ENCODE measurements around the gene RAX. TPM values are rescaled to one million over a fixed set of nuclear protein-coding genes. Genes with fewer than 3 reads are reported as not detected.
A peak's percentile ranks its signal among the peaks of the same experiment; 100 is the strongest.

Gene RAX
- total and polyA plus RNA-seq, 8 donors: not detected

GRCh38 chr18:59228351-59228750 is 44.9 kb downstream of the RAX start:
- Histone ChIP-seq H3K27me3 (peaks cover 0 to under 1% (median 0%) of the 10 kb centered on the region in 4 donors), H3K27ac (no peak overlapping the region), H3K4me3 (no peak overlapping the region), H3K9me3 (no peaks in the 10 kb centered on the region), H3K4me1 (no peaks in the 10 kb centered on the region), H3K36me3 (no peaks in the 10 kb centered on the region)
- WGBS, 2 donors: 29 to 39% methylated on average over 1 of the region's 1 CpG
- FAIRE-seq: no peak
- no peak for DNase-seq
- TF ChIP-seq, protein P1, sequence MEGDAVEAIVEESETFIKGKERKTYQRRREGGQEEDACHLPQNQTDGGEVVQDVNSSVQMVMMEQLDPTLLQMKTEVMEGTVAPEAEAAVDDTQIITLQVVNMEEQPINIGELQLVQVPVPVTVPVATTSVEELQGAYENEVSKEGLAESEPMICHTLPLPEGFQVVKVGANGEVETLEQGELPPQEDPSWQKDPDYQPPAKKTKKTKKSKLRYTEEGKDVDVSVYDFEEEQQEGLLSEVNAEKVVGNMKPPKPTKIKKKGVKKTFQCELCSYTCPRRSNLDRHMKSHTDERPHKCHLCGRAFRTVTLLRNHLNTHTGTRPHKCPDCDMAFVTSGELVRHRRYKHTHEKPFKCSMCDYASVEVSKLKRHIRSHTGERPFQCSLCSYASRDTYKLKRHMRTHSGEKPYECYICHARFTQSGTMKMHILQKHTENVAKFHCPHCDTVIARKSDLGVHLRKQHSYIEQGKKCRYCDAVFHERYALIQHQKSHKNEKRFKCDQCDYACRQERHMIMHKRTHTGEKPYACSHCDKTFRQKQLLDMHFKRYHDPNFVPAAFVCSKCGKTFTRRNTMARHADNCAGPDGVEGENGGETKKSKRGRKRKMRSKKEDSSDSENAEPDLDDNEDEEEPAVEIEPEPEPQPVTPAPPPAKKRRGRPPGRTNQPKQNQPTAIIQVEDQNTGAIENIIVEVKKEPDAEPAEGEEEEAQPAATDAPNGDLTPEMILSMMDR (IDR thresholded peaks at IDR 0.05): no peak
- ATAC-seq: no peak
- intact Hi-C loops (cut with DNase I): no loop called here

DNA sequence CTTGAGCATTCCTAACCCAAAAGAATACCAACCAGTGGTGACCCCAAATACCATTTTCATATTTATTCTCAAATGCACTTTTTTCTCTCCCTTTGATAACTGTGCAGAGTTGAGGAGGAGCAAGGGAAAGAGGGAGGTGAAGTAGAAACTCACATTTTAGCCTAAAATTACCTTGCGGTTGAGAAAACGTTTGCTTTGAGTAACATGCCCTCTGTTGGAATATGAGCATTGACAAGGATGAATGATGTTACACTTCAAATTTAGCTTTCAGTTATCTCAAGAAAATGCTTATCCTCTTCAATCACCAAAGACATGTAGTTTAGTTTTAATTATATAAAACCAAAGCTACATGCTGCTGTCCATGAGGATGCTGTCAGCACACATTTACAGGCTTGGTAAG is 50.9 kb downstream of the RAX start:
- Histone ChIP-seq H3K4me1 (no peaks in the 10 kb centered on the region), H3K4me3 (no peak overlapping the region), H3K27me3 (peaks cover 0 to 21% (median 2%) of the 10 kb centered on the region in 4 donors), H3K27ac (no peak overlapping the region), H3K36me3 (no peaks in the 10 kb centered on the region), H3K9me3 (no peaks in the 10 kb centered on the region)
- intact Hi-C loops (cut with DNase I): no loop called here
- no peak for ATAC-seq
- FAIRE-seq: no peak
- TF ChIP-seq, protein P1 (IDR thresholded peaks at IDR 0.05): no peak
- 50 to 60% methylated on average over 2 of the region's 2 CpGs for WGBS, 2 donors
- no peak for DNase-seq

GRCh38 chr18:59220784-59221765 is 52.2 kb downstream of the RAX start:
- 3% methylated on average over 47 of the region's 47 CpGs for WGBS, 2 donors
- intact Hi-C loops (cut with DNase I): no loop called here
- Histone ChIP-seq H3K27ac (no peak overlapping the region), H3K9me3 (no peaks in the 10 kb centered on the region), H3K4me3 (no peak overlapping the region), H3K27me3 (peaks cover 0 to 21% (median 2%) of the 10 kb centered on the region in 4 donors), H3K4me1 (no peaks in the 10 kb centered on the region), H3K36me3 (no peaks in the 10 kb centered on the region)
- FAIRE-seq: no peak
- DNase-seq: peak in 1 of 6 donors; percentile 56
- peak in 2 of 4 donors; percentile 23 to 24 for ATAC-seq
- TF ChIP-seq, protein P1 (IDR thresholded peaks at IDR 0.05): no peak

DNA sequence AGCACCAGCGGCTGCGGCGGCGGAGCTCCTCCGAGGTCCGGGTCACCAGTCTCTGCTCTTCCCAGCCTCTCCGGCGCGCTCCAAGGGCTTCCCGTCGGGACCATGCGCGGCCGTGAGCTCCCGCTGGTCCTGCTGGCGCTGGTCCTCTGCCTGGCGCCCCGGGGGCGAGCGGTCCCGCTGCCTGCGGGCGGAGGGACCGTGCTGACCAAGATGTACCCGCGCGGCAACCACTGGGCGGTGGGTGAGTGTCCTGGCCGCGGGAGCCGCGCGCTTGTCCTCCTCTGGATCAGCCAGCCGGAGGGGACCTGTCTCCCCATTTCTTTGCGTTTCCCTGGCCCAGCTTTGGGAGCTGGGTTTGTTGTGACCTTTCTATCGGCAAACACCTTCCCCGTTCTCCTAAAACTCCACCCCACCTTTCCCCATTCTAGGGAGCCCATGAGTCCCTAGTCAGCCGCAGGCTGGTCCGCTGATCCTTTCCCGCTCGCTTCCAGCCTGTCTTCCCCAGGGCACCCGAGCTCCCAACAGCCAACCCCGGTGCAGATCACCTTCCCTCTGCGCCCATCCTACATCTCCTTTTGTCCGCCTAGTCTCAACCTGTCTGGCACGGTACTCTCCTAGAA is 53.0 kb downstream of the RAX start:
- no peak for FAIRE-seq
- Histone ChIP-seq H3K27me3 (peaks cover 0 to 21% (median 2%) of the 10 kb centered on the region in 4 donors), H3K27ac (no peak overlapping the region), H3K4me3 (no peak overlapping the region), H3K9me3 (no peaks in the 10 kb centered on the region), H3K36me3 (no peaks in the 10 kb centered on the region), H3K4me1 (no peaks in the 10 kb centered on the region)
- intact Hi-C loops (cut with DNase I): no loop called here
- DNase-seq: peak in 1 of 6 donors; percentile 52
- ATAC-seq: peak in 1 of 4 donors; percentile 8
- WGBS, 2 donors: 0 to 2% methylated on average over 31 to 46 of the region's 46 CpGs
- TF ChIP-seq, protein P1 (IDR thresholded peaks at IDR 0.05): no peak
